GM12878 (cell line): ENCODE measurements around the gene ADAMTSL1.

Experiments used
- CREM ChIP-seq: IDR thresholded peaks from 2 replicates; pipeline ENCODE4 v1.6.1; 2014; ENCODE audit warnings: antibody characterized with exemption, low read depth
- EZH2 ChIP-seq: IDR thresholded peaks from 2 replicates; pipeline ENCODE4 v1.6.1; 2012; ENCODE audit warnings: low read depth, mild to moderate bottlenecking, control low read depth, inconsistent platforms, low read length, borderline replicate concordance; ENCODE audit not compliant: control insufficient read depth
- MXI1 ChIP-seq: fragments of 150-350 bp; IDR thresholded peaks from 2 replicates; pipeline ENCODE4 v1.6.1; 2011; ENCODE audit warnings: low read depth, mild to moderate bottlenecking, inconsistent platforms, low read length, improper control_type of control experiment
- NFXL1 ChIP-seq: fragments of 450-650 bp; IDR thresholded peaks from 2 replicates; pipeline ENCODE4 v1.6.1; 2017; ENCODE audit warnings: antibody characterized with exemption, mild to moderate bottlenecking, borderline replicate concordance
- NFYA ChIP-seq: IDR thresholded peaks from 2 replicates; pipeline ENCODE4 v1.6.1; 2011; ENCODE audit warnings: low read depth, mild to moderate bottlenecking, low read length, improper control_type of control experiment, borderline replicate concordance
- RAD21 ChIP-seq: IDR thresholded peaks from 2 replicates; pipeline ENCODE4 v1.6.1; 2011; ENCODE audit warnings: mild to moderate bottlenecking, low read depth, low read length, moderate library complexity; ENCODE audit not compliant: insufficient read depth
- RCOR1 ChIP-seq: conservative IDR thresholded peaks from 2 replicates; pipeline ENCODE4 v1.6.1; 2012; ENCODE audit warnings: low read depth, low read length, improper control_type of control experiment
- ZNF274 ChIP-seq: IDR thresholded peaks from one replicate; pipeline ENCODE4 v1.8.0; 2011; ENCODE audit not compliant: insufficient read length, insufficient read depth
- TF ChIP-seq, protein P1 (sequence below), 3 experiments: IDR thresholded peaks in 2 of 3; conservative IDR thresholded peaks in 1 of 3; 2 replicates each; pipeline ENCODE4 v1.5.1; 2011; ENCODE audit warnings: low read depth in 3 of 3, low read length in 3 of 3, mild to moderate bottlenecking in 3 of 3, control low read depth in 2 of 3, moderate library complexity in 2 of 3, inconsistent platforms in 1 of 3, mixed read lengths in 1 of 3; ENCODE audit not compliant: control insufficient read depth in 2 of 3, insufficient read depth in 1 of 3; ENCODE audit errors: extremely low read depth in 1 of 3

- TF ChIP-seq NFXL1, result no peak
- TF ChIP-seq CREM, result no peak
- no peak for TF ChIP-seq NFYA
- TF ChIP-seq MXI1, result no peak
- TF ChIP-seq RCOR1, result no peak
- TF ChIP-seq, protein P1, sequence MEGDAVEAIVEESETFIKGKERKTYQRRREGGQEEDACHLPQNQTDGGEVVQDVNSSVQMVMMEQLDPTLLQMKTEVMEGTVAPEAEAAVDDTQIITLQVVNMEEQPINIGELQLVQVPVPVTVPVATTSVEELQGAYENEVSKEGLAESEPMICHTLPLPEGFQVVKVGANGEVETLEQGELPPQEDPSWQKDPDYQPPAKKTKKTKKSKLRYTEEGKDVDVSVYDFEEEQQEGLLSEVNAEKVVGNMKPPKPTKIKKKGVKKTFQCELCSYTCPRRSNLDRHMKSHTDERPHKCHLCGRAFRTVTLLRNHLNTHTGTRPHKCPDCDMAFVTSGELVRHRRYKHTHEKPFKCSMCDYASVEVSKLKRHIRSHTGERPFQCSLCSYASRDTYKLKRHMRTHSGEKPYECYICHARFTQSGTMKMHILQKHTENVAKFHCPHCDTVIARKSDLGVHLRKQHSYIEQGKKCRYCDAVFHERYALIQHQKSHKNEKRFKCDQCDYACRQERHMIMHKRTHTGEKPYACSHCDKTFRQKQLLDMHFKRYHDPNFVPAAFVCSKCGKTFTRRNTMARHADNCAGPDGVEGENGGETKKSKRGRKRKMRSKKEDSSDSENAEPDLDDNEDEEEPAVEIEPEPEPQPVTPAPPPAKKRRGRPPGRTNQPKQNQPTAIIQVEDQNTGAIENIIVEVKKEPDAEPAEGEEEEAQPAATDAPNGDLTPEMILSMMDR (IDR thresholded peaks at IDR 0.05 in 2 of 3, conservative IDR thresholded peaks at IDR 0.05 in 1 of 3; ENCODE audit: control insufficient read depth in 2 of 3, extremely low read depth in 1 of 3, insufficient read depth in 1 of 3, low read depth in 3 of 3, low read length in 3 of 3), result no peak
- TF ChIP-seq RAD21, result no peak
- TF ChIP-seq EZH2, result no peak
- no peak for TF ChIP-seq ZNF274
These were observed 351.8 kb downstream of the ADAMTSL1 start for GRCh38 chr9:18825656-18826170.
